NCI-H82 (cell line): ENCODE measurements around the gene LRRC56.
"Not testable (repeated sequence)": the region's sequence is repeated elsewhere in the genome, so short reads cannot be mapped to it uniquely, and the experiment has no call there.

Source experiments
- DNase-seq: peaks from one replicate; lab custom pipeline; 2025; lab: John Stamatoyannopoulos, UW

LRRC56 gene

GRCh38 chr11:501683-502287 is 35.5 kb upstream of the LRRC56 start:
- DNase-seq: no peak

- DNase-seq: no peak
These were observed 34.8 kb upstream of the LRRC56 start for GRCh38 chr11:502288-503178.

DNA sequence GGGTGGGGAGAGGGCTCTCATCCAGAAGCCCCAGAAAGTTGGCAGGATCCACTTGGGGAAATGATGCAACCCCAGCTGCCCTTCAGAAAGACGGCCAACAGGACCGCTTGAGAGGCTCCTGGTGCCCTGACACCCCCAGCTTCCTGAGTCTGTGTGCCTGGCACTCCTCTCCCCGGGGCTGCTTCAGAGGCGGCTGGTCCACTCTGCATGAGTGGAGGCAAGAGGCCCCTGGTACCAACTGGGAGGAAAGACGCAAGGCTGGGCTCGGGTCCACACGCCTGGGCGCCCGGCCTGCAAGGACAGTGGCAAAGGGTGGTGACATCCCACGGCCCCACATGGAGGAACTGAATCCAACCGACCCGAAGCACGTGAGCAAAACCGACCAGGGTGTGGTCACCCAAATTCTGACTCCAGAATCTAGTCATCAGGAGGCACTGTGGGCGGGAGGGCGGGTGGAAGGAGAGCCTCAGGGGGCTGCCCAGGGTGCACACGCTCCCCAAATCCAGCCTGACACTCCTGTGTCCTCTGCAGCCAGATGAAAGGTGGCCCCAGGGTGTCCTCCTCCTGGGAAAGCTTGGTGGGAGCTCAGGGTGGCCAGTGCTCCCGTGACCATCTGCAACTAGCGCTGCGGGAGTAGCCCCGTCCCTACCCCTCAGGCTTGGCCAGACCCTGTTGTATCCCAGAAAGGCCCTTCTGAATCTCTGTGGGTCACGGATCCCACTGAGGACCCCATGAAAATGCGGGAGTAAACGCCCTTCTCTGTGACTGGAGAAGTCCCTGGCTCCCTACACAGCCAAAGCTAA is 33.9 kb upstream of the LRRC56 start:
- DNase-seq: no peak

DNA sequence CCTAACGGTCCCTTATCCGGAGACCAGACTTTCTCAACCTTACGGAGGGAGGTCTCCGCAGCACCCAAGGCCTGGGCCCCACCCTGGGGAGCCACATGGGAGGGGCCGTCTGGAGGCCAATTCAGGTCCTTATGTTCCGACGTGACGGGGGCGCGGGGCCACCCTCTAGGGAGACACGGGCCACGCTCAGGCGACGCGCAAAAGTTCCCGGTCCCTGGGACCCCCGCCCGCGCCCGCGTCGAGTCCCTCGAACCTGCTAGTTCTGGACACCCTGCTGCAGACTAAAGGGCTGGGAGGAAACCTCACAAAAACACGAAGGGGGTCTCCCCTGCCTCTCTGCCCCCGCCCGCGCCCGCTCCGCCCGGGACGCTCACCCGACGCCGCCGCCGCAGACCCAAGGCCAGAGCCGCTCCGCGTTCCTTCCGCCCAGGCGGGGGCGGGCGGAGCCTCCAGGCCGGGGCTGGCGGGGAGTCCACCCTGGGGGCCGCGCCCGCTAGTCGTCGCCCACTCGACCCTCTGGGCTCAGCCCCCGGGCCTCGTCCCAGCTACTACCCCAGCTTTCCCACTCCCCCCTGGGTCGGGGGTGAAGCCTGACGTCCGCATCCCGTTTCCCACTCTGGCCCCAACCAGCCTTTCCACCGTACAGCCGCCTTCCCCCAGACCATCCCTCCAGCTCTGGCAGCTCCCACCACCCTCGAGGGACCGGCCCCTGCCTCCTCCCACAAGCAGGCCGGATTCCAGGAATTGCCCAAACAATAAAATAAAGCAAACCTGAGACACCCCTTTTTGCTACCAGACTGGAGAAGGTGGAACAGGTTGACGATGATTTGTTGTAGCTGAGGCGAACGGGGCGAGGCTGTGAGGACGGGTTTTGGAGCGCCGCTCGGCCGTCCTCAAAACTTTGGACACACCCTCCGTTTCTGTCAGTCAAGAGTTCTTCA is 33.0 kb upstream of the LRRC56 start:
- DNase-seq: no peak

DNA sequence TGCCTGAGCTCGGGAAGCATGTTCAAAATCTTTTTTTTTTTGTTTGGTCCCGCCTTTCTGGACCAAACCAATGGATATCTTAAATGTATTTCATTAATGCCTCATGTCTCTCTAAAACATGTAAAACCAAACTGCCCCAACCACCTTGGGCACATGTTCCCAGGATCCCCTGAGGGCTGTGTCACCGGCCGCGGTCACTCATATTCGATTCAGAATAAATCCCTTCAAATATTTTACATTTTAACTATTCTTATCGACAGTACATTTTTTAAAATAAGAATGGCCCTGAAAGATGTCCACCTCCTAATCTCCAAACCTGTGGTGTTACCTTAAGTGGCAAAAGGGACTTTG is 32.4 kb upstream of the LRRC56 start:
- DNase-seq: no peak

DNA sequence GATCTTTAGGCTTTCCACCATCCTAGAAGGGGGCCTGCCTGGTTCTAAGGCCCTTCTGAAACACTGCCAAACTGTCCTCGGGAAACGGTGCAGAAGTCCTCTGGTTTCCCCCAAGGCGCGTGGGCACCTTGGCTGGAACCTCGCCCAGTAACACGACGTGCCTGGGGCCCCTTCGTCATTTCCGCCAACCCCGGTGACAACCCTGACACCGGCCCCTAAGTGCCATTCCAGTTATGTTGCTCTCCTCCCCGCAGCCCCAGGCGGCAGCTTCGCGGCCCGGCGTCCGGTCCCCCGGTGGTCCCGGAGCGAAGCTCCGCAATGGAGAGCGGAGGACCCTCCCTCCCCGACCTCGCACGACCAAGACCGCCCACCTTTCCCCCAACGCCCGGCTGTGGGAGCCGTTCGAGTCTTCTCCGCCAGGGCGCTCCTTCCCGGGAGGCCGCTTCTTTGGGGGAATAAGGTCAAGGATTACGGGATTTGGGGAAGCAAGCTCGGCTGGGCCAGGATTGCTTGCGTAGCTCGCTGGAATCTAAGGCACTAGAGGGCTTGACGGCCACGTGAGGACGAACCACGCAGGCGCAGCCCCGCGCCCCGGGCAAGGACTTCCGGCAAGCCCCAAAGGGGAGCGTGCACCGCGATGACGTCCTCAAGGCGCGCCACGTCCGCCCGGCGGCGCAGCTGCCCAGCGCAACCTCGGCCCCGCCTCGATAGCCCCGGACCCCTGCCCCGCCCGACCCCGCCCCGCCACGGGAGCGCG is 30.9 kb upstream of the LRRC56 start:
- DNase-seq: peak; percentile 97

GRCh38 chr11:506995-507726 is 30.2 kb upstream of the LRRC56 start, which contains the start of gene RNH1:
RNH1 (minus strand) TSS chr11:507242; CDS start chr11:502162, 5,080 bp downstream.
- DNase-seq: peak; percentile 95

GRCh38 chr11:507727-508515 is 29.4 kb upstream of the LRRC56 start:
- peak; percentile 30 for DNase-seq

DNA sequence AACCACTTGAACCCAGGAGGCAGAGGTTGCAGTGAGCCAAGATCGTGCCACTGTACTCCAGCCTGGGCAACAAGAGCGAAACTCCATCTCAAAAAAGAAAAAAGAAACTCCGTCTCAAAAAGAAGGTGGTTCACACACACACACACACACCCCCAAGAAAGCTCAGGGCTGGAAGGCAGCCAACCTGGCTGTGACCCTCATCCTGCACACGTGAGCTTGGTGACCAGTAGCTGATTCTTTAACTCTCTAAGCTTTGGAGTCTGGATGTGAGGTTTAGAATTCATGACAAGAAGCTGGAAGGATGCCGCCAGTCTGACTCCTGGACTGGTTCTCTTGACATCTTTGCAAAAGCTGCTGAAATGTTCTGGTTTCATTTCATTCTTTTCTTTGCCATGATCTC is 28.4 kb upstream of the LRRC56 start:
- no peak for DNase-seq

DNA sequence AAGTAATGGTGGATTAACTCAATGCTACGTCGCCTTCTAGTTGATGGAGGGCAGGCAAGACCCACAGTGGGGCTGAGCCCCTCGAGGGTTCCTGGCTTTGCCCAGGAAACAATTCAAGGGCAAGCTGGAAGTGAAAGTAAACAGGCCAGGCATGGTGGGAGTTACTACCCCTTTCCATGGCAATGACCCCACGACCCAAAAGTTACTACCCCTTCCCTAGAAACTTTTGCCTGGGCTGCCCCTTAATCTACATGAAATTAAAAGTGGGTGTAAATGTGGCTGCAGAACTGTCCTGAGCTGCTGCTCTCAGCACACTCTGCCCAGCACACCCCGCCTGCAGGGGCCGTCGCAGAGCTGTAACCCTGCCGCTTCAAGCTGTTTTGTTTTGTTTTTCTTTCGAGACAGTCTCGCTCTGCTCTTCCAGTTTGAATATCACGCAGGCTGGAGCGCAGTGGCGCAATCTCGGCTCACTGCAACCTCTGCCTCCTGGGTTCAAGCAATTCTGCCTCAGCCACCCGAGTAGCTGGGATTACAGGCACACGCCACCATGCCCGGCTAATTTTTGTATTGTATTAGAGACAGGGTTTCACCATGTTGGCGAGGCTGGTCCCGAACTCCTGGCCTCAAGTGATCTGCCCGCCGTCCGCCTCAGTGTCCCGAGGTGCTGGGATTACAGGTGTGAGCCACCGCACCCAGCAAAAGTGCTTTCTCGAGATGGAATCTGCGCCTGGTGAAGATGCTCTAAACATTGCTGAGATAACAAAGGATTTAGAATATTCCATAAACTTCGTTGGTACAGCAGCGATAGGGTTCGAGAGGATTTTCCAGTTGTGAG is 24.3 kb upstream of the LRRC56 start:
- DNase-seq: no peak

DNA sequence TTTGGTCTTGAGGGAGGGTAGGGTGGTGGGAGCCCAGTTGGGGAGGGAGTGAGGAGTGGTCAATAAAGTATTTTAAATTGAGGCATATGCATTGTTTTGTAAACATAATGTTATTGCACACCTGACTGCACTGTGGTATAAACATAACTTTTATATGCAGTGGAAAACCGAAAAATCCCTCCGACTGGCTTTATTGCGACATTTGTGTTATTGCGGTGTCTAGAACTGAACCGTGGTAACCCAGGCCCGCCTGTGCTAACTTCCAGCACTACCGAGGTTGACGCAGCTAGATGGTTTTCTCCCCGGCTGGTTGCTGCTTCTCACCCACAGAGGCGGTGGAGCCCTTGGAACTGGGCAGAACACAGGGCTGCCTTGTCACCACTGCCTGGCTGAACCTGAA is 22.7 kb upstream of the LRRC56 start:
- DNase-seq: no peak

- no peak for DNase-seq
These were observed 22.2 kb upstream of the LRRC56 start for GRCh38 chr11:515131-515530.

DNA sequence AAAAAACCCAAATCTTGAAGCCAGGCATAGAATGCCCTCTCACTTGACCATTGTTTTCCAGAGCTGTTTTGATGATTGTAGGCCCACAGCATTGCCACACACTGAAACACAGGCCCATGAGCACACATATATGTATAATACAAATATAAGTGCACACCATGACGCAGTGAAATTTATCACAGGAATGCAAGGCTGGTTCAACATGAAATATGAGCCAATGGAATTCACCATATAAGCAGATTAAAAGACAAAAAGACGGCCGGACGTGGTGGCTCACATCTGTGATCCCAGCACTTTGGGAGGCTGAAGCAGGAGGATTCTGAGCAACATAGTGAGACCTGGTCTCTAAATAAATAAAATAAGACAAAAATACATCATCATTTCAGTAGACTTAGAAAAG is 20.9 kb upstream of the LRRC56 start:
- DNase-seq: no peak

DNA sequence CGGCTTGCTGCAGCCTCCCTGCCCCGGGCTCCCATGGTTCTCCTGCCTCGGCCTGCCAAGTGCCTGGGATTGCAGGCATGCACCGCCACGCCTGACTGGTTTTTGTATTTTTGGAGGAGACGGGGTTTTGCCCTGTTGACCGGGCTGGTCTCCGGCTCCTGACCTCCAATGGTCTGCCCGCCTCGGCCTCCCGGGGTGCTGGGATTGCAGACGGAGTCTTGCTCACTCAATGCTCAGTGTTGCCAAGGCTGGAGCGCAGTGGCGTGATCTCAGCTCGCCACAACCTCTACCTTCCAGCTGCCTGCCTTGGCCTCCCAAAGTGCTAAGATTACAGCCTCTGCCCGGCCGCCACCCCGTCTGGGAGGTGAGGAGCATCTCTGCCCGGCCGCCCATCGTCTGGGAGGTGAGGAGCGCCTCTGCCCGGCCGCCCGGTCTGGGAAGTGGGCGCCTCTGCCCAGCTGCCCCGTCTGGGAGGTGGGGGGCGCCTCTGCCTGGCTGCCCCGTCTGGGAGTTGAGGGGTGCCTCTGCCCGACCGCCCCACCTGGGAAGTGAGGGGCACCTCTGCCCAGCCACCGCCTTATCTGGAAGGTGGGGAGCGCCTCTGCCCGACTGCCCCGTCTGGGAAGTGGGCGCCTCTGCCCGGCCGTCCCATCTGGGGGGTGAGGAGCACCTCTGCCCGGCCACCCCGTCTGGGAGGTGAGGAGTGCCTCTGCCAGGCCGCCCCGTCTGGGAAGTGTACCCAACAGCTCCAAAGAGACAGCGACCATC is 20.2 kb upstream of the LRRC56 start:
- DNase-seq: not testable (repeated sequence)

DNA sequence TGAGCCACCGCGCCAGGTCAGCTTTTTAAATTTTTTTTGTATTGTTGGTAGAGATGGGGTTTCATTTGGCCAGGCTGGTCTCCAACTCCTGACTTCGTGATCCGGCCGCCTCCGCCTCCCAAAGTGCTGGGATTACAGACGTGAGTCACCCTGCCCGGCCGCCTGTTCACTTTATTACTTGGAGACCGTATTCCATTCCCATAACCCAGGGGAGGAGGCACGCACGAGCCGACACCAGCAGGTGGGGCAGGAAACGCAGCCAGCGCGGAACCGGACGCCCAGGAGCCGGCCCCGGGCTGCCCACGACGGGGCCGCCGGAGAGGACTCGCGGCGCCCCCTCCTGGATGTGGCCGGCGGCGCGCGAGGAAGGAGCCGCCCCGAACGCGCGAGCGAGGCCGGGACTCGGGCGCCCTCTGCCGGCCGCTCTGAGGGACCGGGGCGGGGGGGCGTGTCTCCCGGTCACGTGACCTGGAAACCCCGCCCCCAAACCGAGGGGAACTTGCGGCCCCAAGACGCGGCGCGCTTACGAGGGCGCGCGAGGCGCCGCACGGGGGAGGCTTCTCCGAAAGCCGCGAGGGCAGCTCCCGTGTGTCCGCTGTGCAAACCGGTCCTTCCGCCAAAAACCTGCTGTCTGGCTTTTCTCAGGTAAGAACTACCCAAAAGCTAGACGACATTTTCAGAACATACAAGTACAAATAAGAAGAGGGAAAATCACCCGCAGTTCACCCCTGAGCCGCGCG is 18.7 kb upstream of the LRRC56 start:
- DNase-seq: peak; percentile 60

- DNase-seq: no peak
These were observed 16.7 kb upstream of the LRRC56 start for GRCh38 chr11:520428-521176.
